ENCODE results near the gene TRAPPC2L. TPM values are rescaled to one million over a fixed set of nuclear protein-coding genes. Genes with fewer than 3 reads are reported as not detected.

The TRAPPC2L gene
- total and polyA plus RNA-seq, 2 experiments from 2014 or later, result 59.3 to 167 TPM

DNA sequence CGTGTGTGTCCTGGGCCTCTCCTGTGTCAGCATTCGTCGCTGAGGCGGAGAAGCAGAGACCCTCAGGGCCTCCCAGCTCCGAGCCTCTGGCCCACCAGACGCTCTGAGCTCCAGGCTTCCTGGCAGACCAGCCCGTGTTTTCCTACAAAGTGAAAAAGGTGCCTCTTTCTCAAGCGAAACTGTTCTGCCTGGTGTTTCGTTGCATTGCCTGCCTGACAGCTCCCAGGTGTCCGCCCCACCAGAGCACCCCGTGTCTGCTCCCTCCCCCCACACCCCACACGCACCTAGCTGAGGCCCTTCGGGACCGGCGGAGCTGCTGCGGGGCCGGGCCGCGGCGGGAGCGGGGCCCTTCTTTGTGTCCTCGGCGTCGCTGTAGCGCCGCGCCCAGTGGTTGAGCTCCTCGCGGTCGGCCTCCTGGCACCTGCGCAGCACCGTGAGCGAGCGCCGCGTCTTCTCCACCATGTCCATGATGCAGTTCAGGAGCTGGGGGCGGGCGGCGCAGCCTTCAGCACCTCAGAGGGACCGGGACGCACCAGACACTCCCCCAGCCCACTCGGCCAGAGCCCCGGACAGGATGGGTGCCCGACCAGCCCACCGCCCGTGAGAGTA is 24.2 kb downstream of the TRAPPC2L start:
- no peaks in the 10 kb centered on the region for H3K36me3 ChIP-seq (ENCODE audit: insufficient read depth)
- no peaks in the 10 kb centered on the region for H3K27me3 ChIP-seq (ENCODE audit: insufficient read depth)
- H3K4me3 ChIP-seq, result no peak overlapping the region
- peak overlapping the region; percentile 41; the same call in 1 of the 3 replicates for H3K4me3 Mint-ChIP-seq
- H3K9me3 Mint-ChIP-seq, result no peaks in the 10 kb centered on the region; the same call in 1 of the 3 replicates
- DNase-seq (ENCODE audit: low spot score) (peak; percentile 61), ATAC-seq (peak; percentile 77)
- no peaks in the 10 kb centered on the region for H3F3A ChIP-seq (replicated peaks; ENCODE audit: low read depth)
- H3K4me2 ChIP-seq, result no peak overlapping the region
- no peaks in the 10 kb centered on the region for H4K20me1 ChIP-seq (replicated peaks; ENCODE audit: insufficient read depth)
- H3K27ac ChIP-seq (ENCODE audit: low read depth), result no peak overlapping the region
- no peaks in the 10 kb centered on the region; the same call in 2 of the 3 replicates for H3K36me3 Mint-ChIP-seq (ENCODE audit: low read depth)
- TF ChIP-seq, protein P1, sequence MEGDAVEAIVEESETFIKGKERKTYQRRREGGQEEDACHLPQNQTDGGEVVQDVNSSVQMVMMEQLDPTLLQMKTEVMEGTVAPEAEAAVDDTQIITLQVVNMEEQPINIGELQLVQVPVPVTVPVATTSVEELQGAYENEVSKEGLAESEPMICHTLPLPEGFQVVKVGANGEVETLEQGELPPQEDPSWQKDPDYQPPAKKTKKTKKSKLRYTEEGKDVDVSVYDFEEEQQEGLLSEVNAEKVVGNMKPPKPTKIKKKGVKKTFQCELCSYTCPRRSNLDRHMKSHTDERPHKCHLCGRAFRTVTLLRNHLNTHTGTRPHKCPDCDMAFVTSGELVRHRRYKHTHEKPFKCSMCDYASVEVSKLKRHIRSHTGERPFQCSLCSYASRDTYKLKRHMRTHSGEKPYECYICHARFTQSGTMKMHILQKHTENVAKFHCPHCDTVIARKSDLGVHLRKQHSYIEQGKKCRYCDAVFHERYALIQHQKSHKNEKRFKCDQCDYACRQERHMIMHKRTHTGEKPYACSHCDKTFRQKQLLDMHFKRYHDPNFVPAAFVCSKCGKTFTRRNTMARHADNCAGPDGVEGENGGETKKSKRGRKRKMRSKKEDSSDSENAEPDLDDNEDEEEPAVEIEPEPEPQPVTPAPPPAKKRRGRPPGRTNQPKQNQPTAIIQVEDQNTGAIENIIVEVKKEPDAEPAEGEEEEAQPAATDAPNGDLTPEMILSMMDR (conservative IDR thresholded peaks at IDR 0.05; ENCODE audit: low read depth in 2 of 2), result no peak
- no peak for TF ChIP-seq ZNF114 (CRISPR knock-in tag; IDR thresholded peaks at IDR 0.05)
- TF ChIP-seq, protein P2, sequence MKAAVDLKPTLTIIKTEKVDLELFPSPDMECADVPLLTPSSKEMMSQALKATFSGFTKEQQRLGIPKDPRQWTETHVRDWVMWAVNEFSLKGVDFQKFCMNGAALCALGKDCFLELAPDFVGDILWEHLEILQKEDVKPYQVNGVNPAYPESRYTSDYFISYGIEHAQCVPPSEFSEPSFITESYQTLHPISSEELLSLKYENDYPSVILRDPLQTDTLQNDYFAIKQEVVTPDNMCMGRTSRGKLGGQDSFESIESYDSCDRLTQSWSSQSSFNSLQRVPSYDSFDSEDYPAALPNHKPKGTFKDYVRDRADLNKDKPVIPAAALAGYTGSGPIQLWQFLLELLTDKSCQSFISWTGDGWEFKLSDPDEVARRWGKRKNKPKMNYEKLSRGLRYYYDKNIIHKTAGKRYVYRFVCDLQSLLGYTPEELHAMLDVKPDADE (IDR thresholded peaks at IDR 0.05), result no peak
- TF ChIP-seq NANOG (IDR thresholded peaks at IDR 0.05; ENCODE audit: borderline replicate concordance), result no peak
- TF ChIP-seq POLR2AphosphoS5 (IDR thresholded peaks at IDR 0.05; ENCODE audit: low read depth), result no peak
- TF ChIP-seq JUNB (IDR thresholded peaks at IDR 0.05; ENCODE audit: unreplicated experiment), result no peak
- TF ChIP-seq ZNF331 (CRISPR knock-in tag; IDR thresholded peaks at IDR 0.05; ENCODE audit: low read depth), result no peak
- no peak for TF ChIP-seq EZH2 (IDR thresholded peaks at IDR 0.05; ENCODE audit: low read depth, unreplicated experiment)
- TF ChIP-seq STAT1 (IDR thresholded peaks at IDR 0.05; ENCODE audit: unreplicated experiment), result no peak
- TF ChIP-seq, protein P3, sequence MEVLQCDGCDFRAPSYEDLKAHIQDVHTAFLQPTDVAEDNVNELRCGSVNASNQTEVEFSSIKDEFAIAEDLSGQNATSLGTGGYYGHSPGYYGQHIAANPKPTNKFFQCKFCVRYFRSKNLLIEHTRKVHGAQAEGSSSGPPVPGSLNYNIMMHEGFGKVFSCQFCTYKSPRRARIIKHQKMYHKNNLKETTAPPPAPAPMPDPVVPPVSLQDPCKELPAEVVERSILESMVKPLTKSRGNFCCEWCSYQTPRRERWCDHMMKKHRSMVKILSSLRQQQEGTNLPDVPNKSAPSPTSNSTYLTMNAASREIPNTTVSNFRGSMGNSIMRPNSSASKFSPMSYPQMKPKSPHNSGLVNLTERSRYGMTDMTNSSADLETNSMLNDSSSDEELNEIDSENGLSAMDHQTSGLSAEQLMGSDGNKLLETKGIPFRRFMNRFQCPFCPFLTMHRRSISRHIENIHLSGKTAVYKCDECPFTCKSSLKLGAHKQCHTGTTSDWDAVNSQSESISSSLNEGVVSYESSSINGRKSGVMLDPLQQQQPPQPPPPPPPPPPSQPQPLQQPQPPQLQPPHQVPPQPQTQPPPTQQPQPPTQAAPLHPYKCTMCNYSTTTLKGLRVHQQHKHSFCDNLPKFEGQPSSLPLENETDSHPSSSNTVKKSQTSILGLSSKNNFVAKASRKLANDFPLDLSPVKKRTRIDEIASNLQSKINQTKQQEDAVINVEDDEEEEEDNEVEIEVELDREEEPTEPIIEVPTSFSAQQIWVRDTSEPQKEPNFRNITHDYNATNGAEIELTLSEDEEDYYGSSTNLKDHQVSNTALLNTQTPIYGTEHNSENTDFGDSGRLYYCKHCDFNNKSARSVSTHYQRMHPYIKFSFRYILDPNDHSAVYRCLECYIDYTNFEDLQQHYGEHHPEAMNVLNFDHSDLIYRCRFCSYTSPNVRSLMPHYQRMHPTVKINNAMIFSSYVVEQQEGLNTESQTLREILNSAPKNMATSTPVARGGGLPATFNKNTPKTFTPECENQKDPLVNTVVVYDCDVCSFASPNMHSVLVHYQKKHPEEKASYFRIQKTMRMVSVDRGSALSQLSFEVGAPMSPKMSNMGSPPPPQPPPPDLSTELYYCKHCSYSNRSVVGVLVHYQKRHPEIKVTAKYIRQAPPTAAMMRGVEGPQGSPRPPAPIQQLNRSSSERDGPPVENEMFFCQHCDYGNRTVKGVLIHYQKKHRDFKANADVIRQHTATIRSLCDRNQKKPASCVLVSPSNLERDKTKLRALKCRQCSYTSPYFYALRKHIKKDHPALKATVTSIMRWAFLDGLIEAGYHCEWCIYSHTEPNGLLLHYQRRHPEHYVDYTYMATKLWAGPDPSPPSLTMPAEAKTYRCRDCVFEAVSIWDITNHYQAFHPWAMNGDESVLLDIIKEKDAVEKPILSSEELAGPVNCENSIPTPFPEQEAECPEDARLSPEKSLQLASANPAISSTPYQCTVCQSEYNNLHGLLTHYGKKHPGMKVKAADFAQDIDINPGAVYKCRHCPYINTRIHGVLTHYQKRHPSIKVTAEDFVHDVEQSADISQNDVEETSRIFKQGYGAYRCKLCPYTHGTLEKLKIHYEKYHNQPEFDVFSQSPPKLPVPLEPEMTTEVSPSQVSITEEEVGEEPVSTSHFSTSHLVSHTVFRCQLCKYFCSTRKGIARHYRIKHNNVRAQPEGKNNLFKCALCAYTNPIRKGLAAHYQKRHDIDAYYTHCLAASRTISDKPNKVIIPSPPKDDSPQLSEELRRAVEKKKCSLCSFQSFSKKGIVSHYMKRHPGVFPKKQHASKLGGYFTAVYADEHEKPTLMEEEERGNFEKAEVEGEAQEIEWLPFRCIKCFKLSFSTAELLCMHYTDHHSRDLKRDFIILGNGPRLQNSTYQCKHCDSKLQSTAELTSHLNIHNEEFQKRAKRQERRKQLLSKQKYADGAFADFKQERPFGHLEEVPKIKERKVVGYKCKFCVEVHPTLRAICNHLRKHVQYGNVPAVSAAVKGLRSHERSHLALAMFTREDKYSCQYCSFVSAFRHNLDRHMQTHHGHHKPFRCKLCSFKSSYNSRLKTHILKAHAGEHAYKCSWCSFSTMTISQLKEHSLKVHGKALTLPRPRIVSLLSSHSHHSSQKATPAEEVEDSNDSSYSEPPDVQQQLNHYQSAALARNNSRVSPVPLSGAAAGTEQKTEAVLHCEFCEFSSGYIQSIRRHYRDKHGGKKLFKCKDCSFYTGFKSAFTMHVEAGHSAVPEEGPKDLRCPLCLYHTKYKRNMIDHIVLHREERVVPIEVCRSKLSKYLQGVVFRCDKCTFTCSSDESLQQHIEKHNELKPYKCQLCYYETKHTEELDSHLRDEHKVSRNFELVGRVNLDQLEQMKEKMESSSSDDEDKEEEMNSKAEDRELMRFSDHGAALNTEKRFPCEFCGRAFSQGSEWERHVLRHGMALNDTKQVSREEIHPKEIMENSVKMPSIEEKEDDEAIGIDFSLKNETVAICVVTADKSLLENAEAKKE (CRISPR knock-in tag; IDR thresholded peaks at IDR 0.05), result no peak
- no peak for TF ChIP-seq EZH2phosphoT487 (IDR thresholded peaks at IDR 0.05; ENCODE audit: unreplicated experiment)
- TF ChIP-seq, protein P4, sequence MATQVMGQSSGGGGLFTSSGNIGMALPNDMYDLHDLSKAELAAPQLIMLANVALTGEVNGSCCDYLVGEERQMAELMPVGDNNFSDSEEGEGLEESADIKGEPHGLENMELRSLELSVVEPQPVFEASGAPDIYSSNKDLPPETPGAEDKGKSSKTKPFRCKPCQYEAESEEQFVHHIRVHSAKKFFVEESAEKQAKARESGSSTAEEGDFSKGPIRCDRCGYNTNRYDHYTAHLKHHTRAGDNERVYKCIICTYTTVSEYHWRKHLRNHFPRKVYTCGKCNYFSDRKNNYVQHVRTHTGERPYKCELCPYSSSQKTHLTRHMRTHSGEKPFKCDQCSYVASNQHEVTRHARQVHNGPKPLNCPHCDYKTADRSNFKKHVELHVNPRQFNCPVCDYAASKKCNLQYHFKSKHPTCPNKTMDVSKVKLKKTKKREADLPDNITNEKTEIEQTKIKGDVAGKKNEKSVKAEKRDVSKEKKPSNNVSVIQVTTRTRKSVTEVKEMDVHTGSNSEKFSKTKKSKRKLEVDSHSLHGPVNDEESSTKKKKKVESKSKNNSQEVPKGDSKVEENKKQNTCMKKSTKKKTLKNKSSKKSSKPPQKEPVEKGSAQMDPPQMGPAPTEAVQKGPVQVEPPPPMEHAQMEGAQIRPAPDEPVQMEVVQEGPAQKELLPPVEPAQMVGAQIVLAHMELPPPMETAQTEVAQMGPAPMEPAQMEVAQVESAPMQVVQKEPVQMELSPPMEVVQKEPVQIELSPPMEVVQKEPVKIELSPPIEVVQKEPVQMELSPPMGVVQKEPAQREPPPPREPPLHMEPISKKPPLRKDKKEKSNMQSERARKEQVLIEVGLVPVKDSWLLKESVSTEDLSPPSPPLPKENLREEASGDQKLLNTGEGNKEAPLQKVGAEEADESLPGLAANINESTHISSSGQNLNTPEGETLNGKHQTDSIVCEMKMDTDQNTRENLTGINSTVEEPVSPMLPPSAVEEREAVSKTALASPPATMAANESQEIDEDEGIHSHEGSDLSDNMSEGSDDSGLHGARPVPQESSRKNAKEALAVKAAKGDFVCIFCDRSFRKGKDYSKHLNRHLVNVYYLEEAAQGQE (IDR thresholded peaks at IDR 0.05; ENCODE audit: unreplicated experiment), result no peak
- no peak for TF ChIP-seq CREB1 (CRISPR knock-in tag; IDR thresholded peaks at IDR 0.05; ENCODE audit: low read depth)
- peak overlapping the region; percentile 66; the same call in 1 of the 2 replicates for H2AFZ ChIP-seq
- H3K9me2 ChIP-seq (ENCODE audit: insufficient read depth), result no peaks in the 10 kb centered on the region
- H3K27me3 Mint-ChIP-seq (ENCODE audit: insufficient read depth, low read depth, poor library complexity), result peaks cover 19% of the 10 kb centered on the region
- H3K4me1 Mint-ChIP-seq, result no peaks in the 10 kb centered on the region; the same call in 2 of the 3 replicates
- H3K4me1 ChIP-seq (ENCODE audit: insufficient read depth), result no peaks in the 10 kb centered on the region
- no peaks in the 10 kb centered on the region for H3K79me2 ChIP-seq (replicated peaks; ENCODE audit: insufficient read depth)
- no peak overlapping the region for H3K27ac Mint-ChIP-seq
